Fibroblast of skin of back (primary cell): Measurements from ENCODE around the gene CCER1.

Experiments used
- DNase-seq: peaks from one replicate; pipeline ENCODE4 v3.0.0-alpha.2; 2013

CCER1 gene

DNA sequence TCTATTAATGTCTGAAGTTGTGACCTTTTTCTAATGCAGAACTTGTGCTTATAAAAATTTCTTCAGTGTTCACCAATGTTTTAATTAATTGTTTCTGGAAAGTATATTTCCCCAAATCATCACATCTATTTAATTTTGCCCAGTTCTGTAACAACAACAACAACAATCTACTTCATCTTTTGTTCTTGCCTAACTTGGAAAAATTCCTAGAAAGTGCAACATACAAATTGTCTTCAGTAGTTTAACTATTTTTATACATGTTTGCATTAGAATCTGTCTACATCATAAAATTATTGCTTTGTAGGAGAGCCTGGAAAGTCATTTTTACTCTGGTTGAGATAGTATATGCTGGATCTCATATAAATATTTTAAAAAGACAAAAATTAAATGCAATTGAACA, 38.5 kb downstream of the CCER1 start:
- DNase-seq = no peak

DNA sequence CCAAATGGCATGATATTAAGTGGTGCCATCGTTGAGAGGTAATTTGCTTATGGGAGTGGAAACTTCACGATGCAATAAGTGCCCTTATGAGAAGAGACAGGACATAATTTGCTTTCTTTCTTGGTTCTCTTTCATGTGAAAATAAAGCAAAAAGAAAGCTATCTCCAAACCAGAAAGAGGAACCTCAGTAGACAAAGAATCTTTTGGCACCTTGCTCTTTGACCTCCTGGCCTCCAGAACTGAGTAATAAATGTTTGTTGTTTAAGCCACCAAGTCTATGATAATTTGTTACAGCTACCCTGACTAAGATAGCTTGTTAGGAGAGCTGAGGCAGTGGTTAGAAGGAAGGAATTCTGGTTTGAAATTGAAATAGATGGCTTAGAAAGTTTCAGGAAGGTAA, 39.6 kb downstream of the CCER1 start:
- DNase-seq = no peak

GRCh38 chr12:90910958-90911357, 44.0 kb downstream of the CCER1 start:
- peak; percentile 37 for DNase-seq

GRCh38 chr12:90909069-90909770, 45.8 kb downstream of the CCER1 start:
- DNase-seq = peak; percentile 72

DNA sequence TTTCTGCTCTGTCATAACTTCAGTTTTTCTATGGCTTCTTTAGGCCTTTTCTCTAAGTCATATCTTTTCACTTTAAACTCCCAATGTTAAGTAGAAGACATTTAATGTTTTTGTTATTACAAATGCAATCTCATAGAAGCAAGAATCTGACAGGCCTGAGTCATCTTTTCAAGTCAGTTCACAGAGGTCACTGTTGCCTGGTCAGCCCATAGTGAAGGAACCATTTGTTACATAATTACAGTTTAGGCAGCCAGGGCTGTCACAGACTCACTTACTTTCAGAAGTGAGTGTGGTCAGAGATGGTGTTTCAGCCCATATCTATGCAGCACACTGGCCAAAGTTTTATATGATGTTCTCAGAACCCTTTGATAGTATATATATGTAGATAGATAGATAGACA, 46.5 kb downstream of the CCER1 start:
- DNase-seq = peak; percentile 83

GRCh38 chr12:90905691-90906370, 49.1 kb downstream of the CCER1 start:
- DNase-seq = peak; percentile 79

DNA sequence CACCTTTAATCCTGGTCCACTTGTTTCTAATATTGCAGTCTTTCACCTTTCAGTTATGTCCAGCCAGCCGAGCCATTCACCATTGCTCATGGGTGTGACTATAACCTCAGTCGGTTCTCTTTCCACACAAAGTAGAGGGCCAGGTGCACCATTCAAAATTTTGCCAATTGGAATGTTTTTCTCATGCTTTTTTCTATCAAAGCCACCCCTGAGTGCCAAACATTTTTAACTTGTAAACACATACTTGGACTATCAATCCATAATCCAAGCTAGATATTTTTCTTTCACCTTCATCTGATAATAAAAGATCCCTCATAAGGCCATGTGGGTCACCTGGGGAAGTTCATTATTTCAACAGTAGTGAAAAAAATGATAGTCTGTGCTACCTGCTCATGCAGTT, 52.4 kb downstream of the CCER1 start:
- DNase-seq = no peak
